Gastrocnemius medialis (tissue), 4 donors: ENCODE data around the gene NRAS. TPM values are rescaled to one million over a fixed set of nuclear protein-coding genes. Genes with fewer than 3 reads are reported as not detected.

Source experiments
- ATAC-seq, 2 donors: fragments of 150-250 bp; one replicate each; pipeline ENCODE4 v1.9.1; 2016
- DNase-seq, 2 donors: peaks; one replicate each; pipeline ENCODE4 v3.0.0-alpha.2; 2019
- H3K27ac ChIP-seq, 4 donors: fragments of 200-600 bp; sonication (generic); 1 replicate in 1 of 4; 2 replicates in 3 of 4; pipeline ENCODE4 v1.5.1; 2016 to 2018; ENCODE audit warnings: mild to moderate bottlenecking in 2 of 4, moderate library complexity in 1 of 4
- H3K27me3 ChIP-seq, 3 donors: fragments of 200-600 bp; sonication (generic) in 2 of 3; 1 replicate in 1 of 3; 2 replicates in 2 of 3; pipeline versions ENCODE4 v1.5.1 to v1.6.0; 2016 to 2019; ENCODE audit warnings: mild to moderate bottlenecking in 1 of 3, moderate library complexity in 1 of 3
- H3K36me3 ChIP-seq, 2 donors: fragments of 200-600 bp; sonication (generic) in 1 of 2; one replicate each; pipeline ENCODE4 v1.5.1; 2017 to 2018
- H3K4me1 ChIP-seq, 2 donors: fragments of 200-600 bp; sonication (generic) in 1 of 2; one replicate each; pipeline ENCODE4 v1.5.1; 2016 to 2017; ENCODE audit warnings: mild to moderate bottlenecking in 2 of 2
- H3K4me3 ChIP-seq, 4 donors: fragments of 200-600 bp; sonication (generic) in 3 of 4; 1 replicate in 1 of 4; 2 replicates in 3 of 4; pipeline ENCODE4 v1.5.1; 2016 to 2019; ENCODE audit warnings: mild to moderate bottlenecking in 2 of 4
- H3K9me3 ChIP-seq, 3 donors: fragments of 200-600 bp; sonication (generic) in 2 of 3; 1 replicate in 1 of 3; 2 replicates in 2 of 3; pipeline ENCODE4 v1.5.1; 2016 to 2019
- CTCF ChIP-seq, 5 experiments: fragments of 450-650 bp in 3 of 5; fragments of 200-600 bp in 2 of 5; sonication (generic) in 2 of 5; IDR thresholded peaks in 4 of 5; conservative IDR thresholded peaks in 1 of 5; 1 replicate in 4 of 5; 2 replicates in 1 of 5; pipeline ENCODE4 v1.5.1; 2016 to 2019; ENCODE audit warnings: antibody characterized with exemption in 5 of 5, mild to moderate bottlenecking in 3 of 5, moderate library complexity in 3 of 5
- POLR2A ChIP-seq, 2 donors: fragments of 450-650 bp; IDR thresholded peaks; one replicate each; pipeline ENCODE4 v1.6.1; 2017; ENCODE audit warnings: antibody characterized with exemption in 2 of 2, mild to moderate bottlenecking in 2 of 2, moderate library complexity in 2 of 2
- in situ Hi-C, 4 donors: fragments of 200-750 bp; cut with MboI; loops; one replicate each; pipeline versions ENCODE4 v1.15.0 to v1.8.0; 2017; ENCODE audit warnings: low sequenced_read_pairs in 4 of 4
- intact Hi-C: fragments of 100-400 bp; cut with DNase I; formaldehyde crosslinking; loops from one replicate; pipeline ENCODE4 v1.15.1; 2023; ENCODE audit warnings: low total_unique reads
- total RNA-seq, 4 donors: library from RNA; depleted of rRNA; stranded (reverse); fragments of >200 nt; gene quantifications; one replicate each; pipeline versions ENCODE4 v1.1.0 to v1.2.3, GENCODE V29; 2016

NRAS gene
- total RNA-seq, 4 donors from 2014 or later: 3.9 to 10.8 (median 6.6) TPM

GRCh38 chr1:114676115-114676514 lies 40.5 kb downstream of the NRAS start:
- Histone ChIP-seq H3K36me3 (peaks cover 0 to 82% of the 10 kb centered on the region in 2 donors), H3K4me1 (peaks cover 11 to 40% of the 10 kb centered on the region in 2 donors), H3K9me3 (no peaks in the 10 kb centered on the region), H3K27ac (peak overlapping the region; percentile 89 to 100 (median 96)), H3K4me3 (no peak overlapping the region), H3K27me3 (no peaks in the 10 kb centered on the region)
- in situ Hi-C loops (loop anchor here in 2 of 4 donors (5.0 to 10.0 kb wide), 2 partner anchors 69 to 76 kb away; no protein-coding TSS in a partner anchor), intact Hi-C loops (loop anchor here (10.0 kb wide), 1 partner anchor 1079 kb away; no protein-coding TSS in a partner anchor)
- no peak for DNase-seq
- ATAC-seq: no peak
- TF ChIP-seq CTCF (IDR thresholded peaks at IDR 0.05 in 4 of 5, conservative IDR thresholded peaks at IDR 0.05 in 1 of 5) (no peak), POLR2A (IDR thresholded peaks at IDR 0.05) (no peak)

GRCh38 chr1:114671939-114672275 lies 44.7 kb downstream of the NRAS start:
- H3K27ac ChIP-seq: peak overlapping the region; percentile 89 to 100 (median 96)
- in situ Hi-C loops (loop anchor here in 1 of 4 donors (10.0 kb wide), 1 partner anchor 73 kb away; no protein-coding TSS in a partner anchor), intact Hi-C loops (loop anchor here (2.0 to 10.0 kb wide), 4 partner anchors 15 to 1083 kb away; partner anchors contain the start of genes AP4B1 and BCAS2)
- H3K36me3 ChIP-seq: peaks cover 0 to 46% of the 10 kb centered on the region in 2 donors
- H3K9me3 ChIP-seq: no peaks in the 10 kb centered on the region
- ATAC-seq (peak; percentile 7 to 10), DNase-seq (peak; percentile 59 to 70)
- TF ChIP-seq CTCF (IDR thresholded peaks at IDR 0.05 in 4 of 5, conservative IDR thresholded peaks at IDR 0.05 in 1 of 5) (no peak), POLR2A (IDR thresholded peaks at IDR 0.05) (peak in 1 of 2 donors; percentile 37)
- no peak overlapping the region for H3K4me3 ChIP-seq
- H3K4me1 ChIP-seq: peaks cover 15 to 45% of the 10 kb centered on the region in 2 donors
- H3K27me3 ChIP-seq: no peaks in the 10 kb centered on the region

GRCh38 chr1:114671011-114671938 lies 45.3 kb downstream of the NRAS start:
- Histone ChIP-seq H3K36me3 (peaks cover 0 to 40% of the 10 kb centered on the region in 2 donors), H3K4me1 (peaks cover 15 to 42% of the 10 kb centered on the region in 2 donors), H3K4me3 (peak overlapping the region in 1 of 4 donors; percentile 90), H3K27ac (peak overlapping the region; percentile 89 to 100 (median 96)), H3K27me3 (no peaks in the 10 kb centered on the region), H3K9me3 (no peaks in the 10 kb centered on the region)
- ATAC-seq (no peak), DNase-seq (no peak)
- in situ Hi-C loops (loop anchor here in 1 of 4 donors (10.0 kb wide), 1 partner anchor 74 kb away; no protein-coding TSS in a partner anchor), intact Hi-C loops (loop anchor here (5.0 to 10.0 kb wide), 3 partner anchors 89 to 1084 kb away; partner anchors contain the start of genes AP4B1 and BCAS2)
- peak; percentile 14 to 47 (median 24) for TF ChIP-seq CTCF (IDR thresholded peaks at IDR 0.05 in 4 of 5, conservative IDR thresholded peaks at IDR 0.05 in 1 of 5)
- TF ChIP-seq POLR2A (IDR thresholded peaks at IDR 0.05): no peak

GRCh38 chr1:114670083-114671010 lies 46.2 kb downstream of the NRAS start:
- in situ Hi-C loops: loop anchor here in 1 of 4 donors (10.0 kb wide), 1 partner anchor 74 kb away; no protein-coding TSS in a partner anchor
- intact Hi-C loops: loop anchor here (1.0 to 10.0 kb wide), 4 partner anchors 87 to 1084 kb away; partner anchors contain the start of genes AP4B1, BCAS2 and CSDE1
- Histone ChIP-seq H3K27me3 (no peaks in the 10 kb centered on the region), H3K4me1 (peaks cover 15 to 40% of the 10 kb centered on the region in 2 donors), H3K9me3 (no peaks in the 10 kb centered on the region), H3K4me3 (peak overlapping the region; percentile 65 to 93 (median 91)), H3K27ac (peak overlapping the region; percentile 89 to 100 (median 96)), H3K36me3 (peaks cover 0 to 31% of the 10 kb centered on the region in 2 donors)
- ATAC-seq: peak; percentile 74 to 78
- peak in 2 of 5 experiments; percentile 15 to 49 for TF ChIP-seq CTCF (IDR thresholded peaks at IDR 0.05 in 4 of 5, conservative IDR thresholded peaks at IDR 0.05 in 1 of 5)
- TF ChIP-seq POLR2A (IDR thresholded peaks at IDR 0.05): peak; percentile 86 to 95
- DNase-seq: peak; percentile 95 to 97
